DND-41 (cell line): Measurements from ENCODE around the gene CSHL1.

ENCODE experiments used
- CTCF ChIP-seq: IDR thresholded peaks from 2 replicates; pipeline ENCODE4 v1.5.1; 2012; ENCODE audit warnings: borderline replicate concordance, low read length, moderate library complexity, mild to moderate bottlenecking; ENCODE audit not compliant: poor library complexity, severe bottlenecking; ENCODE audit errors: extremely low read depth
- EZH2 ChIP-seq: IDR thresholded peaks from 3 replicates; pipeline ENCODE4 v1.6.1; 2012; ENCODE audit warnings: borderline replicate concordance, low read depth, mild to moderate bottlenecking, moderate library complexity, low read length, inconsistent platforms; ENCODE audit not compliant: severe bottlenecking

- TF ChIP-seq CTCF (no peak), EZH2 (no peak)
Observed at GRCh38 chr17:63944736-63945499, 33.9 kb upstream of the CSHL1 start.
